Activated CD4-positive, alpha-beta memory T cell treated with anti-CD3 and anti-CD28 coated beads, Interleukin-2, amount 10 ng/mL, durations not matched to agents 7 days and 5 days (primary cell): ENCODE data around the gene CHN2. TPM values are rescaled to one million over a fixed set of nuclear protein-coding genes. Genes with fewer than 3 reads are reported as not detected.

ENCODE experiments used
- CTCF ChIA-PET: fragments of 350-600 bp; sonication (Branson Sonifier 250); formaldehyde crosslinking; loops from one replicate; lab custom pipeline; 2021; ENCODE audit warnings: antibody characterized with exemption, inconsistent platforms; lab: Charles Lee
- POLR2A ChIA-PET: fragments of 350-600 bp; sonication (Branson Sonifier 250); formaldehyde crosslinking; loops from one replicate; lab custom pipeline; 2021; ENCODE audit warnings: antibody characterized with exemption; lab: Charles Lee
- DNase-seq: peaks from one replicate; pipeline ENCODE4 v3.0.0-alpha.2; 2020
- H3K27ac Mint-ChIP-seq: one replicate; pipeline ENCODE4 v1.8.0; 2021; ENCODE audit warnings: mild to moderate bottlenecking, mixed read lengths
- H3K27me3 Mint-ChIP-seq: one replicate; pipeline ENCODE4 v1.8.0; 2021; ENCODE audit warnings: mixed read lengths
- H3K36me3 Mint-ChIP-seq: one replicate; pipeline ENCODE4 v1.8.0; 2021; ENCODE audit warnings: low read depth, mixed read lengths
- H3K4me1 Mint-ChIP-seq: one replicate; pipeline ENCODE4 v1.8.0; 2021; ENCODE audit warnings: mixed read lengths
- H3K4me3 Mint-ChIP-seq: one replicate; pipeline ENCODE4 v1.8.0; 2021; ENCODE audit warnings: mild to moderate bottlenecking, mixed read lengths
- H3K9me3 Mint-ChIP-seq: one replicate; pipeline ENCODE4 v1.8.0; 2021; ENCODE audit warnings: mixed read lengths
- total RNA-seq, 2 experiments: library from RNA; stranded (reverse); gene quantifications; one replicate each; pipeline ENCODE4 v1.2.3, GENCODE V29; 2021

The CHN2 gene
- total RNA-seq, 2 experiments from 2014 or later = 6.8 to 7.4 TPM

- H3K36me3 Mint-ChIP-seq = no peaks in the 10 kb centered on the region
- H3K9me3 Mint-ChIP-seq = no peaks in the 10 kb centered on the region
- POLR2A ChIA-PET = no interaction called here
- peaks cover 3% of the 10 kb centered on the region for H3K4me1 Mint-ChIP-seq
- no peak overlapping the region for H3K4me3 Mint-ChIP-seq
- CTCF ChIA-PET = no interaction called here
- no peak overlapping the region for H3K27ac Mint-ChIP-seq
- no peak for DNase-seq
- no peaks in the 10 kb centered on the region for H3K27me3 Mint-ChIP-seq
These were observed 239.8 kb downstream of the CHN2 start for GRCh38 chr7:29434380-29434768.

GRCh38 chr7:29435167-29435566 lies 240.6 kb downstream of the CHN2 start:
- Mint-ChIP-seq H3K27me3 (no peaks in the 10 kb centered on the region), H3K4me1 (peaks cover 3% of the 10 kb centered on the region), H3K9me3 (no peaks in the 10 kb centered on the region), H3K36me3 (no peaks in the 10 kb centered on the region), H3K27ac (no peak overlapping the region), H3K4me3 (no peak overlapping the region)
- no peak for DNase-seq
- CTCF ChIA-PET = no interaction called here
- POLR2A ChIA-PET = no interaction called here

GRCh38 chr7:29435902-29436301 lies 241.3 kb downstream of the CHN2 start:
- no peak overlapping the region for H3K27ac Mint-ChIP-seq
- DNase-seq = no peak
- H3K4me1 Mint-ChIP-seq = peaks cover 3% of the 10 kb centered on the region
- ChIA-PET CTCF (no interaction called here), POLR2A (no interaction called here)
- H3K27me3 Mint-ChIP-seq = no peaks in the 10 kb centered on the region
- no peak overlapping the region for H3K4me3 Mint-ChIP-seq
- no peaks in the 10 kb centered on the region for H3K36me3 Mint-ChIP-seq
- H3K9me3 Mint-ChIP-seq = no peaks in the 10 kb centered on the region

GRCh38 chr7:29442146-29442545 lies 247.6 kb downstream of the CHN2 start:
- Mint-ChIP-seq H3K9me3 (no peaks in the 10 kb centered on the region), H3K36me3 (no peaks in the 10 kb centered on the region), H3K4me3 (no peak overlapping the region), H3K27me3 (no peaks in the 10 kb centered on the region), H3K4me1 (no peaks in the 10 kb centered on the region), H3K27ac (no peak overlapping the region)
- ChIA-PET CTCF (no interaction called here), POLR2A (no interaction called here)
- DNase-seq = no peak

DNA sequence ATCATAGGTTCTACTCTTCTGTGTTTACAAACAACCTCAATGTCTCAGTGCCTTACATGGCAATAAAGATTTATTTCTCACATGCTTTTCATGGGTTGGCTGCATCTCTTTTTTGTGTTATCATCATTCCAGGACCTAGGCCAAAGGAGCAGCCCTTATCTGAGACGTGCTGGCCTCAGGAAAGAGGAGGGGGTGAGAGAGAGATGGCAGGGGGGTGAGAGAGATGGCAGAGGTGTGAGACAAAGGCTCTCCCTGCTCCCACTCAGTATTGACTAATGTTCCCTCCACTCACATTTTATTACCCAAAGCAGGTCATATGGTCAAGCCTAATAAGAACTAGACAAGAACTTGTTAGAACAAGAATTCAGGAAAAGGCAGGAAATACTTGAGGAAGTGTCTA lies 249.0 kb downstream of the CHN2 start:
- POLR2A ChIA-PET = no interaction called here
- H3K27me3 Mint-ChIP-seq = no peaks in the 10 kb centered on the region
- H3K4me1 Mint-ChIP-seq = no peaks in the 10 kb centered on the region
- H3K36me3 Mint-ChIP-seq = no peaks in the 10 kb centered on the region
- no peak for DNase-seq
- CTCF ChIA-PET = no interaction called here
- no peak overlapping the region for H3K27ac Mint-ChIP-seq
- no peak overlapping the region for H3K4me3 Mint-ChIP-seq
- H3K9me3 Mint-ChIP-seq = no peaks in the 10 kb centered on the region

- H3K36me3 Mint-ChIP-seq = no peaks in the 10 kb centered on the region
- ChIA-PET CTCF (no interaction called here), POLR2A (no interaction called here)
- no peaks in the 10 kb centered on the region for H3K27me3 Mint-ChIP-seq
- no peaks in the 10 kb centered on the region for H3K4me1 Mint-ChIP-seq
- H3K4me3 Mint-ChIP-seq = no peak overlapping the region
- no peak for DNase-seq
- no peaks in the 10 kb centered on the region for H3K9me3 Mint-ChIP-seq
- no peak overlapping the region for H3K27ac Mint-ChIP-seq
These were observed 249.7 kb downstream of the CHN2 start for GRCh38 chr7:29444267-29444666.

- POLR2A ChIA-PET = no interaction called here
- no peaks in the 10 kb centered on the region for H3K27me3 Mint-ChIP-seq
- H3K27ac Mint-ChIP-seq = no peak overlapping the region
- no peaks in the 10 kb centered on the region for H3K9me3 Mint-ChIP-seq
- CTCF ChIA-PET = no interaction called here
- no peaks in the 10 kb centered on the region for H3K4me1 Mint-ChIP-seq
- H3K36me3 Mint-ChIP-seq = no peaks in the 10 kb centered on the region
- DNase-seq = no peak
- no peak overlapping the region for H3K4me3 Mint-ChIP-seq
These were observed 251.2 kb downstream of the CHN2 start for GRCh38 chr7:29445736-29446135.

- Mint-ChIP-seq H3K36me3 (no peaks in the 10 kb centered on the region), H3K9me3 (no peaks in the 10 kb centered on the region), H3K27ac (no peak overlapping the region), H3K4me1 (no peaks in the 10 kb centered on the region), H3K4me3 (no peak overlapping the region), H3K27me3 (no peaks in the 10 kb centered on the region)
- CTCF ChIA-PET = no interaction called here
- POLR2A ChIA-PET = no interaction called here
- no peak for DNase-seq
These were observed 253.3 kb downstream of the CHN2 start for GRCh38 chr7:29447828-29448227.

DNA sequence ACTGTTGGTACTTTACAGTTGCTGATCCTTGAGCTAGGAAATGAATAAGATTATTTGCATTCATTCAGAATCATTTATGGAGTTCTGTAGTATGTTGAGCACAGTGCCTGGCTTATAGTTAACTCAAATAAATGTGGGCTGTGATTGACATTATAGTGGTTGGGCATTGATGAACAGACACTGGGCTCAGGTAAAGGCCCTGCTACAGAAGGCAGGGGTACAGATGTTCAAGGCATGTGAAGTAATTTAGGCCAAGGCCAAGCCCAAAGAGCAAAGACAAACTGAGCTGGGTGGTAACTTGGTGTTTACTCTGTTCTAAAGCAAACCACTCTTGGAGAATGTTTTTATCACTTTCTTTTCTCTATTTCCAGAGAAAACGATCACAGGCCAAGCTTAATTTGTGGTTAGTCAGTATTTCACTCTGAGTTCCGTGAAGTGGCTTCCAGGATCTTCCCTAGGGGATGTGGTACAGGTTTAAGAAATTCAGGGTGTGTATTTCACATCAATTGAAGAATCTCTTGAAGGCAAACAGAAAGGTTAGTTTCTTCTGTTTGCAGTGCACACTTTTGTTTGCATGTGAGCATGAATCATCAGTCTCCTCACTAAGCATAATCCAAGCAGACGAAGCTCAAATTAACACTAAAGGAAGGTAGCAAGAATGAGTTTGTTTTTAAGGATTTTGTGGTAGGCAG lies 255.1 kb downstream of the CHN2 start:
- H3K4me3 Mint-ChIP-seq = no peak overlapping the region
- POLR2A ChIA-PET = no interaction called here
- no peak for DNase-seq
- H3K4me1 Mint-ChIP-seq = no peaks in the 10 kb centered on the region
- CTCF ChIA-PET = no interaction called here
- no peaks in the 10 kb centered on the region for H3K36me3 Mint-ChIP-seq
- no peak overlapping the region for H3K27ac Mint-ChIP-seq
- H3K9me3 Mint-ChIP-seq = no peaks in the 10 kb centered on the region
- no peaks in the 10 kb centered on the region for H3K27me3 Mint-ChIP-seq

GRCh38 chr7:29453021-29453420 lies 258.4 kb downstream of the CHN2 start:
- no peaks in the 10 kb centered on the region for H3K36me3 Mint-ChIP-seq
- H3K27me3 Mint-ChIP-seq = no peaks in the 10 kb centered on the region
- DNase-seq = no peak
- H3K4me3 Mint-ChIP-seq = no peak overlapping the region
- POLR2A ChIA-PET = no interaction called here
- no peaks in the 10 kb centered on the region for H3K4me1 Mint-ChIP-seq
- H3K9me3 Mint-ChIP-seq = no peaks in the 10 kb centered on the region
- H3K27ac Mint-ChIP-seq = no peak overlapping the region
- CTCF ChIA-PET = no interaction called here

DNA sequence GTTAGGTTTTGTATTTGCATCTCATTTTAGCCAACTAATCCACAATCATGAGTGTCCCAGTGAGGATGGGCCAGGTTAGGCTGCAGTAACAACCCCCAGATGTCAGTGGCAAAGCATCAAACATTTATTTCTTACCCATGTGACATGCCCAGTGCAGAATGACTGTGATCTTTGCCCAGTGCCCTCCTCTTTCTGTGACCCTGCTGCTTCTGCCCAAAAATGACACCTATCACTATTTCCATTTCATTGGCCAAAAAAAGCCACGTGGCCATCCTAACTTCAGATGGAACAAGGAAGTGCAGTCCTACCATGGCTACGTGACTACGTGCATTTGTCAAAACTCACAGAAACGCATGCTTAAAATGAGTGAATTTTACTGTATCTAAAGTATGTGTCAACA lies 259.9 kb downstream of the CHN2 start:
- DNase-seq = no peak
- CTCF ChIA-PET = no interaction called here
- Mint-ChIP-seq H3K27ac (no peak overlapping the region), H3K9me3 (no peaks in the 10 kb centered on the region), H3K4me1 (no peaks in the 10 kb centered on the region), H3K27me3 (no peaks in the 10 kb centered on the region), H3K36me3 (no peaks in the 10 kb centered on the region), H3K4me3 (no peak overlapping the region)
- POLR2A ChIA-PET = no interaction called here

- H3K4me1 Mint-ChIP-seq = no peaks in the 10 kb centered on the region
- POLR2A ChIA-PET = no interaction called here
- no peak overlapping the region for H3K4me3 Mint-ChIP-seq
- H3K36me3 Mint-ChIP-seq = no peaks in the 10 kb centered on the region
- no peak overlapping the region for H3K27ac Mint-ChIP-seq
- DNase-seq = no peak
- no peaks in the 10 kb centered on the region for H3K9me3 Mint-ChIP-seq
- H3K27me3 Mint-ChIP-seq = no peaks in the 10 kb centered on the region
- CTCF ChIA-PET = no interaction called here
These were observed 260.4 kb downstream of the CHN2 start for GRCh38 chr7:29454899-29455451.

DNA sequence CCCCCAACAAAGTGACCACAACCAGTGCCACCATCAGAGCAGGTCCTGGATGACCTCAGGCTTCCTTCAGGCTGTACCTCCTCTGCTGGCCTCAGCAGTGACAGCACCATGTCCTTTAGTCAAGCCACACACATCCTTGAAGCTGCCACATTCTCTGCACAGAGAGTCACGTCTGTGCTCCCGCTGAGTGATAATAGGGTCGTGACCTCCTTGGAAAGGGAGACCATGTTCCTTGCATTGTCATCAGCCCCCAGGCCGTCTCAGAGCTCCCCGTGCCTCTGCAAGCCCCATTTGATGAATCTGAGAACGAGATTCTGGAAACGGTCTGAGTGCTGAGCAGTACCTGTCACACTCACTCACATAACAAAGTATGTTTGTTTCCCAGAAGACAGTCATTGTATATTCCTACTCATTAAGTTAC lies 262.6 kb downstream of the CHN2 start:
- no peak overlapping the region for H3K4me3 Mint-ChIP-seq
- ChIA-PET POLR2A (no interaction called here), CTCF (no interaction called here)
- H3K27ac Mint-ChIP-seq = no peak overlapping the region
- H3K36me3 Mint-ChIP-seq = no peaks in the 10 kb centered on the region
- no peaks in the 10 kb centered on the region for H3K27me3 Mint-ChIP-seq
- H3K4me1 Mint-ChIP-seq = no peaks in the 10 kb centered on the region
- H3K9me3 Mint-ChIP-seq = no peaks in the 10 kb centered on the region
- DNase-seq = no peak

DNA sequence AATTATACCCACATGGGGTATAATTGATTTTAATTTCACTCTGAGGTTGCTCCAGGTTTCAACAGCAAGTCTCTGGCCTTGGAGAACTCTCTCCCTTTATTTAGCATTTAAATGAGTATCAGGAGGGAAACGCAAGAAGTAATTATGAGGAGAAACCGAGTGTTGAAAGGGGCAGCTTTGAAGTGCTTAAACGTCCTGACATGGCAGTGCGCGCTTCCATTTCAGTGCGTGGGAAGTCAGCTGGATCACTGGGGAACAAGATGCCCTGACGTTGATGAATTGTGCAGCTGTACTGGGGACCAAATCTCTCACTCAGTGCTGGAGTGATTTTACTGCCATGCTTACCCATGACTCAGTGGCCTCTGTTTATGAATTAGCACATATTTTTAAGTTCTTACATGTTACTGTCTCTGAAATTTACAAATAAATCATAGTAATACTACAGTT lies 263.0 kb downstream of the CHN2 start:
- CTCF ChIA-PET = no interaction called here
- Mint-ChIP-seq H3K9me3 (no peaks in the 10 kb centered on the region), H3K27me3 (no peaks in the 10 kb centered on the region), H3K4me1 (no peaks in the 10 kb centered on the region), H3K36me3 (no peaks in the 10 kb centered on the region), H3K27ac (no peak overlapping the region), H3K4me3 (no peak overlapping the region)
- no peak for DNase-seq
- POLR2A ChIA-PET = no interaction called here
